Stimulated activated CD4-positive, alpha-beta T cell treated with anti-CD3 and anti-CD28 coated beads, TNF-alpha, amount 100 ng/mL, for 1 hour (primary cell): Measurements from ENCODE around the gene SYCP3.

ENCODE experiments used
- DNase-seq, 3 donors: peaks; one replicate each; pipeline ENCODE4 v3.0.0-alpha.2; 2020; ENCODE audit warnings: low read depth in 3 of 3, low spot score in 1 of 3

Gene SYCP3

DNA sequence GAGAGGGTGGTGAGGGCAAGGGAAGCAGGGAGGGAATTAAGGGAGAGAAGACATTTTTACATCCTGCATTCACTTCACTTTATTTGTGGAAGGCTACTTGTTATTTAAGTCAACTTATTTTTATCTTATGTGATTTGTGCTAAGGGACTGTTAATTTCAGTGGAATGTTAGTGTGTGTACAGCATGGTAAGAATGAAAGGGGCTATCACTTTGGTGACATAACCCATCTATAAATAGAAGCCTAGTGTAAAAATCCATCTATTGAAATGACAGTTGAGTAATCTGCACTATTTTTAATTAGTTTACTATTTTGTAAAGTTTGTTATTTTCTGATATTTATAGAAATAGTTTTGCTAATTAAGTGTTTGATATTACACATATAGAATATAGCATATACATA is 58.6 kb downstream of the SYCP3 start:
- no peak for DNase-seq

DNA sequence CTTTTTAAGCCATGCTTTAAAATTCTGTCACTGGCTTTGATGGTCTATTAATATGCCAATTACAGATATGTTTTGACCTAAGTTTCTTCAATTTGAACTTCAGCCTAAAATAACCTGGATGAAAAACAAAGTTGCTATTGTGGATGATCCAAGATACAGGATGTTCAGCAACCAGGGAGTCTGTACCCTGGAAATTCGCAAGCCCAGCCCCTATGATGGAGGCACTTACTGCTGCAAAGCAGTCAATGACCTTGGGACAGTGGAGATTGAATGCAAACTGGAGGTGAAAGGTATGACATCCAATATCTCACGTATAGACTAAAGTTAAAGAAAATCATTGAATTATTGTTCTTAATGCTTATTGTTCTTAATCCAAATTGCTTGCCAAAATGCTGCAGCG is 59.0 kb downstream of the SYCP3 start:
- no peak for DNase-seq
